GM10266 (cell line): ENCODE data around the gene UBE2G2.

Experiments used
- DNase-seq: peaks from one replicate; pipeline ENCODE4 v3.0.0; 2012; ENCODE audit errors: extremely low spot score
- CTCF ChIP-seq: IDR thresholded peaks from 2 replicates; pipeline ENCODE4 v1.5.1; 2012; ENCODE audit warnings: mild to moderate bottlenecking, low read depth; ENCODE audit not compliant: control insufficient read depth, insufficient read depth; ENCODE audit errors: missing control alignments

UBE2G2 gene

GRCh38 chr21:44773291-44773932 is 28.2 kb downstream of the UBE2G2 start:
- no peak for DNase-seq
- no peak for TF ChIP-seq CTCF

- DNase-seq, result no peak
- no peak for TF ChIP-seq CTCF
These were observed 29.6 kb downstream of the UBE2G2 start for GRCh38 chr21:44771896-44772525.

- no peak for DNase-seq
- no peak for TF ChIP-seq CTCF
These were observed 33.5 kb downstream of the UBE2G2 start for GRCh38 chr21:44767834-44768831.

GRCh38 chr21:44766818-44767354 is 34.7 kb downstream of the UBE2G2 start:
- no peak for DNase-seq
- TF ChIP-seq CTCF, result no peak

GRCh38 chr21:44766014-44766817 is 35.4 kb downstream of the UBE2G2 start:
- no peak for DNase-seq
- TF ChIP-seq CTCF, result no peak

GRCh38 chr21:44765231-44766013 is 36.2 kb downstream of the UBE2G2 start:
- DNase-seq, result no peak

More at GRCh38 chr21:44765231-44766013, 36.2 kb downstream of the UBE2G2 start:
- TF ChIP-seq CTCF, result no peak
